Adrenal gland (tissue), 12 donors: ENCODE measurements around the gene ALCAM. TPM values are rescaled to one million over a fixed set of nuclear protein-coding genes. Genes with fewer than 3 reads are reported as not detected.
A peak's percentile ranks its signal among the peaks of the same experiment; 100 is the strongest.

Experiments
- DNase-seq, 7 donors: peaks; one replicate each; pipeline ENCODE4 v3.0.0-alpha.2; 2019 to 2020
- H3K27ac ChIP-seq, 5 donors: fragments of 200-600 bp; sonication (generic) in 4 of 5; 1 replicate in 3 of 5; 2 replicates in 2 of 5; pipeline versions ENCODE4 v1.5.1 to v1.8.0; 2016 to 2020; ENCODE audit warnings: mild to moderate bottlenecking in 1 of 5
- H3K27me3 ChIP-seq: fragments of 200-600 bp; 2 replicates; pipeline ENCODE4 v1.8.0; 2021
- H3K36me3 ChIP-seq, 2 donors: fragments of 200-600 bp; replicated peaks in 1 of 2; 1 replicate in 1 of 2; 2 replicates in 1 of 2; pipeline versions ENCODE4 v1.5.1 to v1.8.0; 2018 to 2022
- H3K4me1 ChIP-seq, 2 donors: fragments of 200-600 bp; replicated peaks in 1 of 2; 1 replicate in 1 of 2; 2 replicates in 1 of 2; pipeline versions ENCODE4 v1.5.1 to v1.8.0; 2018 to 2021
- H3K4me3 ChIP-seq, 4 donors: fragments of 200-600 bp; sonication (generic) in 3 of 4; one replicate each; pipeline ENCODE4 v1.5.1; 2016 to 2018
- H3K9me3 ChIP-seq, 3 donors: fragments of 200-600 bp; sonication (generic) in 1 of 3; replicated peaks in 1 of 3; 1 replicate in 2 of 3; 2 replicates in 1 of 3; pipeline versions ENCODE4 v1.5.1 to v1.8.0; 2016 to 2021
- POLR2A ChIP-seq, 2 donors: fragments of 450-650 bp; IDR thresholded peaks; one replicate each; pipeline ENCODE4 v1.6.1; 2017; ENCODE audit warnings: antibody characterized with exemption in 2 of 2, mild to moderate bottlenecking in 2 of 2, moderate library complexity in 1 of 2
- WGBS, 4 donors: extraction: QIAGEN DNeasy Blood & Tissue Kit in 2 of 4; methylation state at CpG; one replicate each; pipeline versions ENCODE4 v1.1.5 to v1.1.7; 2013 to 2017; 5-methylcytosine and 5-hydroxymethylcytosine counted together
- intact Hi-C, 2 donors: fragments of 100-400 bp; cut with DNase I; formaldehyde crosslinking; loops; one replicate each; pipeline versions ENCODE4 v1.14.1 to v1.15.0; 2022 to 2023
- polyA plus RNA-seq, 3 donors: library from polyadenylated mRNA; stranded (reverse); fragments of 200-250 nt in 2 of 3; fragments of 350-450 nt in 1 of 3; fragmentation: Illumina TruSeq in 1 of 3; extraction: RNeasy Lipid Tissue Mini Kit (QIAGEN cat#74804) in 1 of 3; gene quantifications; one replicate each; pipeline ENCODE4 v1.2.3, GENCODE V29; 2013 to 2014
- total RNA-seq, 9 donors: library from RNA; depleted of rRNA in 4 of 9; stranded (reverse); fragments of >200 nt in 4 of 9; fragments of 120-200 nt in 1 of 9; fragmentation: NEBNext Ultra II Directional in 1 of 9; extraction: Animal tissue kit (Norgen Biotek cat#: 25700) in 1 of 9; gene quantifications; one replicate each; pipeline versions ENCODE4 v1.1.0 to v1.2.4, GENCODE V29; 2013 to 2023
- TF ChIP-seq, protein P1 (sequence below), 6 experiments: fragments of 450-650 bp in 4 of 6; fragments of 200-600 bp in 2 of 6; sonication (generic) in 1 of 6; IDR thresholded peaks; 1 replicate in 5 of 6; 2 replicates in 1 of 6; pipeline versions ENCODE4 v1.5.1 to v1.8.0; 2016 to 2021; ENCODE audit warnings: antibody characterized with exemption in 6 of 6, mild to moderate bottlenecking in 2 of 6, moderate library complexity in 1 of 6
- donor health status: healthy with polysubstance abuse.
- donor health status: Bipolar disorder and iron deficiency.
- donor health status: DM: yes; HTN: yes; CAD: no.
- donor health status: DM: no; HTN: no; CAD: no.
- donor health status: DM: no; HTN: no; CAD: no.
- donor health status: DM: yes; HTN: yes; CAD: no.

The ALCAM gene
- total and polyA plus RNA-seq, 12 donors, result 9.1 to 64.1 (median 23.9) TPM

DNA sequence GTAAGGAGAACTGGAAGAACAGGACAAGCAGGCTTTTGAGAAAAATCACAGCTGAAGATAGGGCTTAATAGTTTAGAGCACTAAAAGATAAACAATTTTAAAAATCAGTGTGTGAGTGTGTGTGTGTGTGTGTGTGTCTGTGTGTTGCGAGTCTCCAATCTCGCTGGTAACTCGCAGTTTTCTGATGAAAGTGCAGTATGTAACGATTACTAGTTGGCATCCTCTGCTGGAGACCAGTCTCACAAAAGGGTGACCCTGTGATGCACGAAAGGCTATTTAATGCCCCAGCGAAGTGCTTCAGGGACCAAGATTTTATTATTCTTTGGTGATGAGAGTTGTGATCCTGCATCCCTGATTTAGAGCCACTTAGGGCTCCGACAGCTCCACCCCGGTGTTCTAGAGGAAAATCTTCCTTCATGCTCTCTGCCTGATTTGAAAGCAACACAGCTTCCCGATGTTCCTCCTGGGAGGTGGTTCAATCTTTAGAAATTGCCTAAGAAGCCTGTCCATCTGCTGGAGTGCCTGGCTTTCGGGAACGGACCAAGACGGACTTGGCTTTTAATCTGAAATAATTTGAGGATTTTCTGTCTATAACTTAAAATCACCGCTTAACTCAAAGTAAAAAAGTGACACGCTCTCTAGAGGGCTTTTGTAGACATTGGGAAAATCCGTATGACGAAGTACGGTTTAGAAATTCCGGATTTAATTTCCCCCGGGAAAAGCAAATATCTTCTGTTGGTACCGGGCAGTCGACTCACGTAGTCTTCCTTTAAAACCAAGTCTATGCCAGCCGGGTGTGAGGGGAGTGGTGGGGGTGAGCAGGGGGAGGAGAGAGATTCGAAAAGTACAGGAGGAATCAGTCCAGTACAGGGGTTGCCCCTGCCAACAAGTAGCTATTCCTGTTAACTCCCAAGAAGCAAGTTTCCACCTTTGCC lies 1.1 kb upstream of the ALCAM start:
- WGBS, 4 donors, result 2 to 5% (median 4%) methylated on average over 19 to 24 of the region's 24 CpGs
- peak in 3 of 7 donors; percentile 5 to 57 (median 8) for DNase-seq

DNA sequence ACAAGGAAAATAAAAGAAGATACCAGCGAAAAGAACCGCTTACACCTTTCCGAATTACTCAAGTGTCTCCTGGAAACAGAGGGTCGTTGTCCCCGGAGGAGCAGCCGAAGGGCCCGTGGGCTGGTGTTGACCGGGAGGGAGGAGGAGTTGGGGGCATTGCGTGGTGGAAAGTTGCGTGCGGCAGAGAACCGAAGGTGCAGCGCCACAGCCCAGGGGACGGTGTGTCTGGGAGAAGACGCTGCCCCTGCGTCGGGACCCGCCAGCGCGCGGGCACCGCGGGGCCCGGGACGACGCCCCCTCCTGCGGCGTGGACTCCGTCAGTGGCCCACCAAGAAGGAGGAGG lies 325 bp downstream of the ALCAM start:
- no peak for TF ChIP-seq POLR2A (IDR thresholded peaks at IDR 0.05)
- TF ChIP-seq, protein P1, sequence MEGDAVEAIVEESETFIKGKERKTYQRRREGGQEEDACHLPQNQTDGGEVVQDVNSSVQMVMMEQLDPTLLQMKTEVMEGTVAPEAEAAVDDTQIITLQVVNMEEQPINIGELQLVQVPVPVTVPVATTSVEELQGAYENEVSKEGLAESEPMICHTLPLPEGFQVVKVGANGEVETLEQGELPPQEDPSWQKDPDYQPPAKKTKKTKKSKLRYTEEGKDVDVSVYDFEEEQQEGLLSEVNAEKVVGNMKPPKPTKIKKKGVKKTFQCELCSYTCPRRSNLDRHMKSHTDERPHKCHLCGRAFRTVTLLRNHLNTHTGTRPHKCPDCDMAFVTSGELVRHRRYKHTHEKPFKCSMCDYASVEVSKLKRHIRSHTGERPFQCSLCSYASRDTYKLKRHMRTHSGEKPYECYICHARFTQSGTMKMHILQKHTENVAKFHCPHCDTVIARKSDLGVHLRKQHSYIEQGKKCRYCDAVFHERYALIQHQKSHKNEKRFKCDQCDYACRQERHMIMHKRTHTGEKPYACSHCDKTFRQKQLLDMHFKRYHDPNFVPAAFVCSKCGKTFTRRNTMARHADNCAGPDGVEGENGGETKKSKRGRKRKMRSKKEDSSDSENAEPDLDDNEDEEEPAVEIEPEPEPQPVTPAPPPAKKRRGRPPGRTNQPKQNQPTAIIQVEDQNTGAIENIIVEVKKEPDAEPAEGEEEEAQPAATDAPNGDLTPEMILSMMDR (IDR thresholded peaks at IDR 0.05), result no peak
- H3K9me3 ChIP-seq, result no peaks in the 10 kb centered on the region
- H3K27ac ChIP-seq, result peak overlapping the region in 4 of 5 donors; percentile 60 to 87 (median 86)
- intact Hi-C loops, result no loop called here
- WGBS, 4 donors, result 0 to 2% (median 1%) methylated on average over 6 to 29 of the region's 29 CpGs
- peaks cover 9 to 15% of the 10 kb centered on the region in 2 donors for H3K4me1 ChIP-seq
- no peaks in the 10 kb centered on the region for H3K36me3 ChIP-seq
- H3K27me3 ChIP-seq, result no peaks in the 10 kb centered on the region
- peak; percentile 19 to 65 (median 40) for DNase-seq
- peak overlapping the region in 3 of 4 donors; percentile 54 to 83 (median 68) for H3K4me3 ChIP-seq

More for the DNA sequence above, 1.1 kb upstream of the ALCAM start:
- Histone ChIP-seq H3K27me3 (no peaks in the 10 kb centered on the region), H3K9me3 (no peaks in the 10 kb centered on the region), H3K27ac (peak overlapping the region in 3 of 5 donors; percentile 17 to 87 (median 85)), H3K36me3 (no peaks in the 10 kb centered on the region), H3K4me1 (peaks cover 9 to 15% of the 10 kb centered on the region in 2 donors), H3K4me3 (peak overlapping the region in 2 of 4 donors; percentile 68 to 83)
- TF ChIP-seq POLR2A (IDR thresholded peaks at IDR 0.05), result no peak
- TF ChIP-seq, protein P1 (IDR thresholded peaks at IDR 0.05), result no peak
- intact Hi-C loops, result no loop called here

GRCh38 chr3:105367406-105368213 lies 901 bp downstream of the ALCAM start:
- H3K4me1 ChIP-seq, result peaks cover 9 to 15% of the 10 kb centered on the region in 2 donors
- no peaks in the 10 kb centered on the region for H3K9me3 ChIP-seq
- H3K4me3 ChIP-seq, result peak overlapping the region in 3 of 4 donors; percentile 54 to 83 (median 68)
- DNase-seq, result peak; percentile 69 to 87 (median 75)
- no peaks in the 10 kb centered on the region for H3K36me3 ChIP-seq
- H3K27me3 ChIP-seq, result no peaks in the 10 kb centered on the region
- WGBS, 4 donors, result 0 to 1% (median 1%) methylated on average over 21 to 37 of the region's 37 CpGs
- peak in 1 of 2 donors; percentile 36 for TF ChIP-seq POLR2A (IDR thresholded peaks at IDR 0.05)
- TF ChIP-seq, protein P1 (IDR thresholded peaks at IDR 0.05), result peak in 1 of 6 experiments; percentile 2
- peak overlapping the region in 4 of 5 donors; percentile 60 to 87 (median 86) for H3K27ac ChIP-seq
- intact Hi-C loops, result no loop called here
